HUES6 (cell line): ENCODE results near the gene CNTN5.
A peak's percentile ranks its signal among the peaks of the same experiment; 100 is the strongest.

Experiments
- H3K27ac ChIP-seq: 2 replicates; pipeline ENCODE4 v1.7.0; 2013; ENCODE audit warnings: low read depth, mild to moderate bottlenecking, low read length, inconsistent platforms
- H3K27me3 ChIP-seq: 2 replicates; pipeline ENCODE4 v1.6.1; 2013; ENCODE audit warnings: low read length; ENCODE audit not compliant: control insufficient read depth, insufficient read depth
- H3K36me3 ChIP-seq: 2 replicates; pipeline ENCODE4 v1.6.1; 2013; ENCODE audit warnings: low read length; ENCODE audit not compliant: control insufficient read depth, insufficient read depth
- H3K4me1 ChIP-seq: 2 replicates; pipeline ENCODE4 v1.6.1; 2013; ENCODE audit warnings: low read length; ENCODE audit not compliant: control insufficient read depth, insufficient read depth
- H3K4me3 ChIP-seq: 2 replicates; pipeline ENCODE4 v1.5.1; 2013; ENCODE audit warnings: low read depth, low read length
- H3K9ac ChIP-seq: one replicate; pipeline ENCODE4 v1.6.1; 2013; ENCODE audit warnings: mild to moderate bottlenecking, low read length
- H3K9me3 ChIP-seq: 2 replicates; pipeline ENCODE4 v1.6.1; 2013; ENCODE audit warnings: low read depth, low read length; ENCODE audit not compliant: control insufficient read depth, insufficient read depth

CNTN5 gene

DNA sequence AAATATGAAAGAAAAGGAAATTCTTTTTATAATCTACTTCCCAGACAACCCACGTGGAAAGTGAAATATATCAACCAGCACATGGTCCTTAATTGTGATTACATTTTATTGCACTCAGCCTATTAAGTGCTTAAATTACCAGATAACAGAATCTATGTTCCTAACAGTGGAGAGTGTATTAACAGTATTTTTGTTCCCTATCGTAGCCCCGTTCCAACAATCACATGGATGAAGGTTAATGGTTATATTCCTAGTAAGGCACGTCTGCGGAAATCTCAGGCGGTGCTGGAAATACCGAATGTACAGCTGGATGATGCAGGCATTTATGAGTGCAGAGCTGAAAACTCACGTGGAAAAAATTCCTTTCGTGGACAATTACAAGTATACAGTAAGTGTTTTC, 1040.3 kb downstream of the CNTN5 start:
- Histone ChIP-seq H3K4me3 (no peak overlapping the region), H3K9me3 (no peaks in the 10 kb centered on the region), H3K27ac (no peak overlapping the region)

DNA sequence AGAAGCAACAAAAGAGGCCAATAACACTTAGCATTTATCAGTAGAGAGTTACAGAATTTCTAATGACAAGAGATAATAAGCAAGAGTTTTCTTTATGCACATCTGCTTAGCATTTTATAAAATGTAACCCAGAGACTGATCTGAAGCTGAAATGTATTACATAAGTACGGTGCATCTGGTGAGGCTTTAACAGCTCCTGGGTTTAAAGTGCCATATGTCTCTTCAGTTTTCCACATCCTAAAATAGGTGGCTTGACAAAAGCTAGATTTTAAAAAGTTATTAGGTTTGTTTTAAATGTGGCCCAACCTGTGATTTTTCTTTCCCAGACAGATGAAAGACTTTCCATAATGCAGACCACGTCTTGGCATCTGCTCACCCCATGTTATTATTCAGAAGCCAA, 1045.7 kb downstream of the CNTN5 start:
- Histone ChIP-seq H3K9me3 (no peaks in the 10 kb centered on the region), H3K36me3 (no peaks in the 10 kb centered on the region), H3K27ac (no peak overlapping the region), H3K27me3 (no peaks in the 10 kb centered on the region), H3K9ac (no peak overlapping the region), H3K4me3 (no peak overlapping the region), H3K4me1 (no peaks in the 10 kb centered on the region)

More for the DNA sequence above, 1040.3 kb downstream of the CNTN5 start:
- Histone ChIP-seq H3K4me1 (no peaks in the 10 kb centered on the region), H3K9ac (no peak overlapping the region), H3K36me3 (no peaks in the 10 kb centered on the region), H3K27me3 (no peaks in the 10 kb centered on the region)

DNA sequence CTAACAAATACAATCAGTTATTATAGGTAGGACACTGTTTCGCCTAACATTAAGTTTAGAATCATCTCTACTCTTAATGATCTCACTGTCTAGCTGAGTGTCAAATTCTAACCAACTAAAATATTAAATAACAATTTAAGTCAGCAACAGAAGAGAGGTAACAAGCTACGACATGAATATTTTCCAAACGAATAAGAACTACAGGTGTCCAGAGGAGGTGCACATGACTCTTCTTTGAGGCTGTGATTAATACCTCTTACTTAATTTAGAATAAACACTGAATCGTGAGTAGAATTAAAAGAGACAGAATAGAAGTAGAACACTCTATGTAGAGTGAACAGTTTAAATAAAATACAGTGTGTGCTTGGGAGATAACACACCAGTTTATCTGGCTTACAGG, 1047.4 kb downstream of the CNTN5 start:
- H3K9me3 ChIP-seq: no peaks in the 10 kb centered on the region
- H3K27ac ChIP-seq: no peak overlapping the region
- no peak overlapping the region for H3K9ac ChIP-seq

DNA sequence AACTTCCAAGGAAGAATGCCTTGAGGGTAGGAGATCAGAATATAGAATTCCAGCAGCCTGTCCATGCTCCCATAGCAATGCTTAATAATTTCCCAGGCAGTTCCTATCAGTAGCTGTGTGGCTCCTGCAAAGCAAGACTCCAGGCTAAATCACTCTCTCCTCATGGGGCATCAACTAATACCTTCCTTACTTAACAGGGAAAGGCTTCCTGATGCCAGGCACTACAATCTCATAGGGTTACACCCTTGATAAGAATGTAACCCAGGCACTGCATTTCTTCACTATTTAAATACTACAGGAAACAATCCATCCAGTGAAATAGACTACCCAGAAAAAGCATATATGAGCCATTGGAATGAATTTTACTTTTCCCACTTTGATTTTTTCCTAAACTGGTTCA, 1051.4 kb downstream of the CNTN5 start:
- Histone ChIP-seq H3K27me3 (no peaks in the 10 kb centered on the region), H3K4me1 (peaks cover 14% of the 10 kb centered on the region; the same call in 1 of the 2 replicates), H3K4me3 (no peak overlapping the region), H3K9me3 (no peaks in the 10 kb centered on the region), H3K27ac (no peak overlapping the region), H3K9ac (no peak overlapping the region), H3K36me3 (no peaks in the 10 kb centered on the region)

More for the DNA sequence above, 1047.4 kb downstream of the CNTN5 start:
- Histone ChIP-seq H3K4me1 (peaks cover 14% of the 10 kb centered on the region; the same call in 1 of the 2 replicates), H3K4me3 (no peak overlapping the region), H3K27me3 (no peaks in the 10 kb centered on the region), H3K36me3 (no peaks in the 10 kb centered on the region)

DNA sequence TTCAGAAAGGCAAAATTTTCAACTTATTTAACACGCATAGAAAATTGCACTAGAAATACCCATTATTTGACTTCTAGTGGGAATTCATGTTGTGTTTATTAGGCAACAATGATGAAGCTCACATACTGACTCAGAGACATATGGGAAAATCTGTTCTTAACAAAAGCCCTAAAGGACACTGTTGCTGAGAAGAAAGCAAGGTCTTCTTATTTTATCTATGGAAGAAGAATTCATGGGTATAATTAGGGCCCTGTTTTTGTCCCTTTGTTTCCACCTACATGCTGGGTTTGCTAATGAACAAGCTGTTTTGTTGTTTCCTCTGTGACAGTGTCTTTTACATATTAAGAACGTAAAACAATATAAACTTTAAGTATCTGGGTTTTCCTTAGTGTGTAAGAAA, 1059.6 kb downstream of the CNTN5 start:
- no peaks in the 10 kb centered on the region for H3K27me3 ChIP-seq
- H3K4me1 ChIP-seq: peaks cover 7% of the 10 kb centered on the region; the same call in 1 of the 2 replicates
- no peaks in the 10 kb centered on the region for H3K36me3 ChIP-seq
- H3K27ac ChIP-seq: no peak overlapping the region
- no peak overlapping the region for H3K4me3 ChIP-seq
- H3K9me3 ChIP-seq: no peaks in the 10 kb centered on the region
- H3K9ac ChIP-seq: no peak overlapping the region

DNA sequence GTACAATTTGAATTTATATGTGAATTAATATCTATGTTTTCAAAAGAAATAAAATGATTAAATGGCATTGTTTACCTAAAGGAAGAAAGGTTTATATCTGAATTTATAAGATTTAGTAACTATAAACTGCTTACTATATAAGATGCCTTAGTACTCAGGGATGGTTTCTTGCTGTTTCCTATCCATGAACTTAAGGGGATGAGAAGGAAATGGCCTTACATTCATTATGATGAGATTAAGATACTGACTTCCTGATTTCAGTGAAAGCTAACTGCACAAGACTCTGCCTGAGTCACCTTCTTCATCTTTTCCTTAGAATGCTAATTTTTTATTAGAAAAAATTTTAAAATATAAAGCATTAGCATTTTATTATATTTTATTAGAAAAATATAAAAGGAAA, 1060.1 kb downstream of the CNTN5 start:
- no peaks in the 10 kb centered on the region for H3K27me3 ChIP-seq
- no peak overlapping the region for H3K27ac ChIP-seq
- H3K4me1 ChIP-seq: peaks cover 7% of the 10 kb centered on the region; the same call in 1 of the 2 replicates
- H3K9me3 ChIP-seq: no peaks in the 10 kb centered on the region
- no peak overlapping the region for H3K9ac ChIP-seq
- H3K36me3 ChIP-seq: no peaks in the 10 kb centered on the region
- H3K4me3 ChIP-seq: no peak overlapping the region

DNA sequence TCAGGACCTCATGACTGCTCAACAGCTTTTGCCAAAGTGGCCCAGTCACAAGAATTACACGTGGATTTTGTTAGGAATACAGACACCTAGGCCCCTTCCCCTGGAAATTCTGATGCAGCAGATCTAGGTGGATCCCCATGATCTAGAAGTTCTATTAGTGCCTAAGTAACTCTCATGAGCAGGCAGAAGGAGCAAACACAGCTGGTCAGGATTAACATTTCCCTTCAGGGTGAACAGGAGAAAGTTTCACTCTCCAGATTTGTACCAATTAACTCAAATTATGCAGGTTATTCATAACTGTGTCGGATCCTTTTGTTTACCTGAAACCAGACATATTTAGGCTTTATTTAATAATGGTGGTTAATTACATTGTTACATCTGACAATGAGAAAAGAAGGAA, 1072.9 kb downstream of the CNTN5 start:
- Histone ChIP-seq H3K9me3 (no peaks in the 10 kb centered on the region), H3K27me3 (no peaks in the 10 kb centered on the region), H3K9ac (no peak overlapping the region), H3K36me3 (no peaks in the 10 kb centered on the region), H3K4me3 (no peak overlapping the region), H3K27ac (no peak overlapping the region), H3K4me1 (peaks cover 9% of the 10 kb centered on the region; the same call in 1 of the 2 replicates)

DNA sequence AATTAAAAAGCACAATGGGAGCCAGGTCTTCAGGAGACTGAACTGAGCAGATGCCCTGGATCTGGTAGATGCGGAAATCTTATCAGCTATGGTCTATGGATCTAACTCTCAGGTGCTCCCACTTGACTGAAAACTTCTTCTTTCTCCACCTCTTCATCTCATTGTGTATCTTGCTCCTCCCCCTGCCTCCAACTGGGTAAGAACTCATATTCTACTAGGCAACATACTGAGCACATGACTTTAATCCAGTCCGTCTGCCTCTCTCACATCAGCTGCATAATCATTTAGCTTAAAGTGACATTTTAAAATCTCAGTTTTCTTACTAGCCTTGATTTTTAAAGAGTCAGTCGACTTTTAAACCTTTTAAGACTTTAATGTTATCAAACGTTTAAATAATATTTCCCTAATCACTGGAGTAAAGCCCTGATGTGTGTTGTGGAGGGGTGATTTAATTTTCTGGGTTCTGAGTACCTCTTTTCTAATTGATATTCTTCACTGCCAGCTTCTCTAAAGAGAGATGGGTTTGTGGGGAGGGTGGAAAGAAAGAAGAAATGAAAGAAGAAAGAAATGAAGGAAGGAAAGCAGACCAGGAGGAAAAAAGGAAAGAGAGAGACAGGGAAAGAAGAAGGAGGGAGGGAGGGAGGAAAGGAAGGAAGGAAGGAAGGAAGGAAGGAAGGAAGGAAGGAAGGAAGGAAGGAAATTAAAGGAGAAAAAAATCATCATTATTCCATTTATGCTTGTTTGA, 1073.5 kb downstream of the CNTN5 start:
- Histone ChIP-seq H3K9ac (no peak overlapping the region), H3K4me3 (no peak overlapping the region), H3K27me3 (no peaks in the 10 kb centered on the region), H3K9me3 (no peaks in the 10 kb centered on the region), H3K4me1 (peaks cover 9% of the 10 kb centered on the region; the same call in 1 of the 2 replicates), H3K36me3 (no peaks in the 10 kb centered on the region), H3K27ac (no peak overlapping the region)

- no peak overlapping the region for H3K9ac ChIP-seq
- H3K27ac ChIP-seq: no peak overlapping the region
- no peak overlapping the region for H3K4me3 ChIP-seq
- no peaks in the 10 kb centered on the region for H3K27me3 ChIP-seq
- H3K36me3 ChIP-seq: no peaks in the 10 kb centered on the region
- H3K9me3 ChIP-seq: no peaks in the 10 kb centered on the region
- peaks cover 9% of the 10 kb centered on the region; the same call in 1 of the 2 replicates for H3K4me1 ChIP-seq
These were observed 1075.1 kb downstream of the CNTN5 start for GRCh38 chr11:100095809-100096208.

GRCh38 chr11:100098560-100098959, 1077.8 kb downstream of the CNTN5 start:
- Histone ChIP-seq H3K27me3 (no peaks in the 10 kb centered on the region), H3K4me1 (no peaks in the 10 kb centered on the region), H3K9me3 (peaks cover 6% of the 10 kb centered on the region; the same call in 1 of the 2 replicates), H3K36me3 (no peaks in the 10 kb centered on the region), H3K9ac (no peak overlapping the region), H3K4me3 (no peak overlapping the region), H3K27ac (no peak overlapping the region)

DNA sequence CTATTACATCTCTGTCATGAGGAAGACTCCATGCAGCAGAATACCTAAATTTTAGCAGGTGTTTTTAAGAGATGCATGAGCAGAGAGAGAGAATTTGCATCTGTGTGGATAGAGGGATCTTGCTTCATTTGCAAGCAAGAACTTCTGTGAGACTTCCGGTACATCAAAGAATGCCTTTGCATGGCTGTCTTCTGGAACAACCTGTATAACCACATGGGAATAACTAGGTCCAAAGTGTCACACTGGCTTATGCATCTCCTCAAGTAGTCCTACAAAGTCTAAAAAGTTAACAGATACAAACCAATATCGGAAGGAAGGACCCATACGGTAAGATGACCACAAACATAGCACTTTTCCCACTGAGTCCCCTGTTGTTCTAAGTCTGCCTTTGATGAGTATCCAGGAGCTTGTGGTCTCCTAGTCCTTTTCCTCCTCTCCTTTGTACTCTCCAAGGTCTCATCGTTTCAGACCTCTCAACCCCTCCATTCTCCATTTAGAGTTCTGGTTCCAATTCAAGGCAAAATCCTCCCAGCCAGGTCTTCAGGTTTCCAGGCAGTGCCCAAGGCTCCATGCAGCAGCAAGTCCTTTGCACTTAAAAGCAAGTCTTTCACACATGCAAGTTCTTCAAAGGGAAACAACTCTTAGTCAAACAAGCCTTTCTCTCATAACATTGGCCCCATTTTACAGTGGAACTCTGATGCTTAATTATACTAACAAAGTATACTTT, 1084.7 kb downstream of the CNTN5 start:
- H3K4me1 ChIP-seq: peaks cover 19% of the 10 kb centered on the region
- peak overlapping the region; percentile 32 for H3K4me3 ChIP-seq
- H3K36me3 ChIP-seq: no peaks in the 10 kb centered on the region
- H3K9ac ChIP-seq: no peak overlapping the region
- no peaks in the 10 kb centered on the region for H3K27me3 ChIP-seq
- H3K27ac ChIP-seq: peak overlapping the region; percentile 15; the same call in 1 of the 2 replicates
- H3K9me3 ChIP-seq: peaks cover 6% of the 10 kb centered on the region; the same call in 1 of the 2 replicates
